Measurements from ENCODE around the gene ZKSCAN8. TPM values are rescaled to one million over a fixed set of nuclear protein-coding genes. Genes with fewer than 3 reads are reported as not detected.
"Not testable (repeated sequence)": the region's sequence is repeated elsewhere in the genome, so short reads cannot be mapped to it uniquely, and the experiment has no call there.

The ZKSCAN8 gene
- polyA plus RNA-seq (17.2 and 22.0 TPM in 2 replicates), polyA minus RNA-seq (58.2 and 73.5 TPM in 2 replicates)

DNA sequence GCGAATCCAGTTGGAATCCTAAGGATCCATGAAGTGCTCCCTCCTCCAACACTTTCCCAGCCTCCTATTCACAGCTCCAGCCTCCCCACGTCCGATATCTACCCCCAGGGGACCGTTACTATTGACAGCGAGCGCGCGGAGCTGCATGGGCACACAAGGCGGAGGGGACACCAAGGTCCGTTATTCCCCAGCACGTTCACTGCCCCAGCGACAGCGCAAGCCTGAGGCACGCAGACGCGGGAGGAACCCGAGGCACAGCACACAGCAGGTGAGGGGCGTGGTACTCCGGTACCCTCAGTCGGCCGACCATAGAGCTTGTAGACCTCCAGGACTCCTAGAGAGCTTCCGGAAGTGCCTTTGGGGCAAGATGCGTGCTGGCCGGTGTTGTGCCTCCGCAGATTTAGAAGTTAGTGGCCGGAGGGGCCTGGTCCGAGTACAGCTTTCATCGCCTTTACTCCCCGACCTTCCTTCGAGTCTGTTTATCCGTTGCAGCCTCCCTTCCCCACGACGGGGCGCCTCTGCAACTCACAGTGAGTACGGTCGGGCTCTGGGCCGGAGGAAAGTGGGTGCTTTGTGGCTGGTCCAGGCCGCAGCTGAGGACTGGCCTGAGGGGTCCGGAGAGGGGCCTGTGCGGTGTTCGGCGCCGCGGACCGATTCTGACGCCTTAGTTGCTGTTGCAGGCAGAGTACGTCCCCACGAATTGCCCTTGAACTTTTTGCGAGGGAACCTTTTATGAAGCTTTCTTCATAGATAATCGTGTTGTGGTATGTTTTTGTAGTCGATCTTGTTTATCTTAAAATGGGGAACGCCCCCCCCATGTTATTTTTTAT is at the start of gene ZKSCAN8:
TSS of gene ZKSCAN8 (plus strand) at position 384 of the 830 bp plus-strand sequence. CDS start 6,525 bp downstream, outside the sequence.
- Histone ChIP-seq H3K4me2 (ENCODE audit: low read length) (peak within 1 kb of the TSS; percentile 98), H3K36me3 (ENCODE audit: insufficient read depth, low read length) (no peaks in the 10 kb centered on the region), H3K9ac (ENCODE audit: low read length) (peak within 1 kb of the TSS; percentile 79), H3K27ac (ENCODE audit: low read length) (peak within 1 kb of the TSS; percentile 68), H3F3A (ENCODE audit: insufficient read depth, low read length, poor library complexity, severe bottlenecking) (no peaks in the 10 kb centered on the region), H3K9me3 (ENCODE audit: low read length) (no peaks in the 10 kb centered on the region), H2AFZ (ENCODE audit: low read depth, low read length) (peak within 1 kb of the TSS; percentile 80), H3K27me3 (ENCODE audit: insufficient read depth, low read depth, low read length) (no peaks in the 10 kb centered on the region), H3K9me2 (ENCODE audit: insufficient read depth, low read length) (no peaks in the 10 kb centered on the region), H4K20me1 (ENCODE audit: insufficient read depth) (no peaks in the 10 kb centered on the region), H3K79me2 (replicated peaks; ENCODE audit: insufficient read depth, low read length) (peaks cover 61% of the 10 kb centered on the region), H3K4me3 (ENCODE audit: low read length) (peak within 1 kb of the TSS; percentile 90)
- TF ChIP-seq MXI1 (conservative IDR thresholded peaks at IDR 0.05; ENCODE audit: poor library complexity, severe bottlenecking) (peak; percentile 80), REST (IDR thresholded peaks at IDR 0.05; ENCODE audit: borderline replicate concordance) (peak; percentile 64), EP300 (conservative IDR thresholded peaks at IDR 0.05; ENCODE audit: poor library complexity, severe bottlenecking) (peak; percentile 68), TAF1 (IDR thresholded peaks at IDR 0.05; ENCODE audit: low read depth) (peak; percentile 61), SMC3 (conservative IDR thresholded peaks at IDR 0.05; ENCODE audit: poor library complexity) (peak; percentile 58), CTCF (IDR thresholded peaks at IDR 0.05; ENCODE audit: poor library complexity, severe bottlenecking) (peak; percentile 34), RAD21 (conservative IDR thresholded peaks at IDR 0.05) (peak; percentile 47), POLR2AphosphoS5 (IDR thresholded peaks at IDR 0.05) (peak; percentile 88), EZH2 (IDR thresholded peaks at IDR 0.05; ENCODE audit: borderline replicate concordance, insufficient read depth, low read length, poor library complexity, severe bottlenecking) (no peak)

DNA sequence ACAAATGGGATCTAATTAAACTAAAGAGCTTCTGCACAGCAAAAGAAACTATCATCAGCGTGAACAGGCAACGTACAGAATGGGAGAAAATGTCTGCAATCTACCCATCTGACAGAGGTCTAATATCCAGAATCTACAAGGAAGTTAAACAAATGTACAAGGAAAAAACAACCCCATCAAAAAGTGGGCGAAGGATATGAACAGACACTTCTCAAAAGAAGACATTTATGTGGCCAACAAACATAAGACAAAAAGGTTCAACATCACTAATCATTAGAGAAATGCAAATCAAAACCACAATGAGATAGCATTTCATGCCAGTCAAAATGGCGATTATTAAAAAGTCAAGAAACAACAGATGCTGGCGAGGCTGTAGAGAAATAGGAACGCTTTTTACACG is 39.5 kb upstream of the ZKSCAN8 start:
- H3K79me2 ChIP-seq (replicated peaks; ENCODE audit: insufficient read depth, low read length); H3K36me3 ChIP-seq (ENCODE audit: insufficient read depth, low read length); H3K9ac ChIP-seq (ENCODE audit: low read length); H3F3A ChIP-seq (ENCODE audit: insufficient read depth, low read length, poor library complexity, severe bottlenecking); H3K9me2 ChIP-seq (ENCODE audit: insufficient read depth, low read length); H3K9me3 ChIP-seq (ENCODE audit: low read length); H3K27ac ChIP-seq (ENCODE audit: low read length); H3K27me3 ChIP-seq (ENCODE audit: insufficient read depth, low read depth, low read length); H3K4me3 ChIP-seq (ENCODE audit: low read length); H4K20me1 ChIP-seq (ENCODE audit: insufficient read depth); H2AFZ ChIP-seq (ENCODE audit: low read depth, low read length); H3K4me2 ChIP-seq (ENCODE audit: low read length): not testable (repeated sequence)

DNA sequence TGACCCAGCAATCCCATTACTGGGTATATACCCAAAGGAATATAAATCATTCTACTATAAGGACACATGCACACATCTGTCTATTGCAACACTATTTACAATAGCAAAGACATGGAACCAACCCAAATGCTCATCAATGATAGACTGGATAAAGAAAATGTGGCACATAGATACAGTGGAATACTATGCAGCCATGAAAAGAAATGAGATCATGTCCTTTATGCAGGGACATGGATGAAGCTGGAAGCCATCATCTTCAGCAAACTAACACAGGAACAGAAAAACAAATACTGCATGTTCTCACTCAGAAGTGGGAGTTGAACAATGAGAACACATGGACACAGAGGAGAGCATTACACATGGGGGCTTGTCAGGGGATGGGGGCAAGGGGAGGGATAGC is 39.0 kb upstream of the ZKSCAN8 start:
- H3K9me3 ChIP-seq (ENCODE audit: low read length); H3K79me2 ChIP-seq (replicated peaks; ENCODE audit: insufficient read depth, low read length); H3K4me3 ChIP-seq (ENCODE audit: low read length); H3K36me3 ChIP-seq (ENCODE audit: insufficient read depth, low read length); H4K20me1 ChIP-seq (ENCODE audit: insufficient read depth); H3K9ac ChIP-seq (ENCODE audit: low read length); H3F3A ChIP-seq (ENCODE audit: insufficient read depth, low read length, poor library complexity, severe bottlenecking); H3K27ac ChIP-seq (ENCODE audit: low read length); H3K4me2 ChIP-seq (ENCODE audit: low read length); H2AFZ ChIP-seq (ENCODE audit: low read depth, low read length); H3K9me2 ChIP-seq (ENCODE audit: insufficient read depth, low read length); H3K27me3 ChIP-seq (ENCODE audit: insufficient read depth, low read depth, low read length): not testable (repeated sequence)

Data from neural cell (in vitro differentiated cells).